ENCODE measurements around the gene TRMT10C. TPM values are rescaled to one million over a fixed set of nuclear protein-coding genes. Genes with fewer than 3 reads are reported as not detected.
A peak's percentile ranks its signal among the peaks of the same experiment; 100 is the strongest.
"Not testable (repeated sequence)": the region's sequence is repeated elsewhere in the genome, so short reads cannot be mapped to it uniquely, and the experiment has no call there.

TRMT10C gene
- polyA plus RNA-seq, 4 donors = 27.3 to 38.8 (median 34.1) TPM

DNA sequence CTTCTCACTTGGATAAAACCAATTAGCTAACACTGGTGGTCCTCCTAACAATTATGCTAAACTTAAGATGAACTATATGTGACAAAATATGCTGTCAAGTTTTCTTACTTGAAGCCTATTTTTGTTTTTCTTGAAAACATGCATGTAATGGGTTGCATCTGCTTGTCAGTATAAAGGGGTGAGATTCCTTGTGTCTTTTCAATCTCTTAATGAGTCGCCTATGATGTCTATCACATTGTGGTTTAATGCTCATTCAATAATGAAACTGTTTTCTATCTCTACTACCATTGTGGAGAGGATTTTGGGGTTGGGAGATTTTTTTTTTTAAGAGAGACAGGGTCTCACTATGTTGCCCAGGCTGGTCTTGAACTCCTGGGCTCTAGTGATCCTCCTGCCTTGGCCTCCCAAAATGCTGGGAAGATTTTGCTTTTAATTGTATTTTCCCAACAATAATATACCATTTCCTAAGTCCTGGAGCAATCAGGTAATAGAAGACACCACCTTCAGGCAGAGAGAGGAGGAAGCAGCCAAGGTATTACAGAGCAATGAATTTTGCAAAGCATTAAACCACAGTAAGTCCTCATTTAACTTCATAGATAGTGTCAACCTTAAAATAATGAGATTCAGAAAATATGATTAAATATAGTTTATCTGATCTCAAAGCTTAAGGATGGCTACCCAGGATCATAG lies 17.4 kb upstream of the TRMT10C start:
- DNase-seq (ENCODE audit: low read depth in 4 of 4, low spot score in 2 of 4) = no peak

DNA sequence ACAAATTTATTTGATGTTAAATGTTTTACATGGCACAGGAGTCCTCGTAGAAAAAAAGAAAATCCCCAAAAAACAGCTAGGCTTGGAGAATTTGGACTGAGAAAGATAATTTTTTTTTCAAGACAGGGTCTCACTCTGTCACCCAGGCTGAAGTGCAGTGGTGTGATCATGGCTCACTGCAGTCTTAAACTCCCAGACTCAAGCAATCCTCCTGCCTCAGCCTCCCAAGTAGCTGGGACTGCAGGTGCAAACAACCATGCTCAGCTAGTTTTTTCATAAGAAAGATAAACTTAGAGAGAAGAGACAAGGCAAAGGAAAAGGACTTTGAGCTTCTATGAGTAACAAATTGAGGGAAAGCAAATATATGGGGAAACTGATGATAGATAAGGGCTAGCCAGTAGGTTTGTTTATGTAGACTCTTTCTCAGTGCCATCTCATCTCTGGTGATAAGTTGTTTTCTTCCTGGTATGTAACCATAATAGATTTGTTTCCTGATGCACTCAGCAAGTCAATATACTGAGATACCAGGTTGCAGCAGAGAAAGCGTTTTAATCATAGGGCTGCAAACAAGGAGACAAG lies 13.1 kb upstream of the TRMT10C start:
- DNase-seq (ENCODE audit: low read depth in 4 of 4, low spot score in 2 of 4) = no peak

DNA sequence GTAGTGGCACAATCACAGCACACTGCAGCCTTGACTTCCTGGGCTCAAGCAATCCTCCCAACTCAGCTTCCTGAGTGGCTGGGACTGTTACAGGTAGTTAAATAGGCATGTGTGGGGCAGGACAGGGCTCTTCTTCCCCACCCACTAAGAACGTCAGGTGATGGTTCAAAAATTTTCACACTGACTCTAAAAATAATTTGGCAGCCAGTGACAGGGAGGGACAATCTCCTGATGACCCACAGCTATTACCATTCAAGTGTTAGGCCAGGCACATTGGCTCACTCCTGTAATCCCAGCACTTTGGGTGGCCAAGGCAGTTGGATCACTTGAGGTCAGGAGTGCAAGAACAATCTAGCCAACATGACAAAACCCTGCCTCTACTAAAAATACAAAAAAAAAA lies 12.2 kb upstream of the TRMT10C start:
- DNase-seq (ENCODE audit: low read depth in 4 of 4, low spot score in 2 of 4) = no peak

DNA sequence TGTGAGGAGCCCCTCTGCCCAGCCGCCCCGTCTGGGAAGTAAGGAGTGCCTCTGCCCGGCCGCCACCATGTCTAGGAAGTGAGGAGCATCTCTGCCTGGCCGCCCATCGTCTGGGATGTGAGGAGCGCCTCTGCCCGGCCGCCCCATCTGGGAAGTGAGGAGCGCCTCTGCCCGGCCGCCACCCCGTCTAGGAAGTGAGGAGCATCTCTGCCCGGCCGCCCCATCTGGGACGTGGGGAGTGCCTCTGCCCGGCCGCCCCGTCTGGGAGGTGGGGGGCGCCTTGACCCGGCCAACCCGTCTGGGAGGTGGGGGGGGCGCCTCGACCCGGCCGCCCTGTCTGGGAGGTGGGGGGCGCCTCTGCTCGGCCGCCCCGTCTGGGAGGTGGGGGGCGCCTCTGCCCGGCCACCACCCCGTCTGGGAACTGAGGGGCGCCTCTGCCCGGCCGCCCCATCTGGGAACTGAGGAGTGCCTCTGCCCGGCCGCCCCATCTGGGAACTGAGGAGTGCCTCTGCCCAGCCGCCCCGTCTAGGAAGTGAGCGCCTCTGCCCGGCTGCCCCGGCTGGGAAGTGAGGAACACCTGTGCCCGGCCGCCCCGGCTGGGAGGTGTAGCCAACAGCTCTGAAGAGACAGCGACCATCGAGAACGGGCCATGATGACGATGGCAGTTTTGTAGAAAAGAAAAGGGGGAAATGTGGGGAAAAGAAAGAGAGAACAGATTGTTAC lies 10.1 kb upstream of the TRMT10C start:
- not testable (repeated sequence) for DNase-seq (ENCODE audit: low read depth in 4 of 4, low spot score in 2 of 4)

DNA sequence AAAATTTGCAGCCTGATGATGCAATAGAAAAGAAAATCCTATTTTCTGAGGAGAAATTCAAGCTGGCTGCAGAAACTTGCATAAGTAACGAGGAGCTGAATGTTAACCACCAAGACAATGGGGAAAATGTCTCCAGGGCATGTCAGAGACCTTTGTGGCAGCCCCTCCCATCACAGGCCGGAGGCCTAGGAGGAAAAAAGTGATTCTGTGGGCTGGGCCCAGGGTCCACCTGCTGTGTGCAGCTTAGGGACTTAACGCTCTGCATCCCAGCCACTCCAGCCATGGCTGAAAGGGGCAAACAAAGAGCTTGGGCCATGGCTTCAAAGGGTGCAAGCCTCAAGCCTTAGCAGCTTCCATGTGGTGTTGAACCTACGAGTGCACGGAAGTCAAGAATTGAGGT lies 8.3 kb upstream of the TRMT10C start:
- not testable (repeated sequence) for DNase-seq (ENCODE audit: low read depth in 4 of 4, low spot score in 2 of 4)

DNA sequence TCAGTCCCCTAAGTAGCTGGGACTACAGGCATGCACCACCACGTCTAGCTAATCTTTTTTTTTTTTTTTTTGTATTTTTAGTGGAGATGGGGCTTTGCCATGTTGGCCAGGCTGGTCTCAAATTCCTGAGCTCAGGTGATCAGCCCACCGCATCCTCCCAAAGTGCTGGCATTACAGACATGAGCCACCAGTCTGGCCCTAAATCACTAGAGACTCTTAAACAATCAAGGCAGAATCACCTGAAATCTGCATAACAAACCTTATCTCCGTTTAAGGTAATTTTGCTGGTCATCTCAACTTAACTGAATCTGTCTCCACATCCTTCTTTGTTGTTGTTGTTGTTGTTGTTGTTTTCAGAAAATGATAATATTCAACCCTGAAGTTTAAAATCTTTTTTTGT lies 5.6 kb upstream of the TRMT10C start:
- DNase-seq (ENCODE audit: low read depth in 4 of 4, low spot score in 2 of 4) = no peak

DNA sequence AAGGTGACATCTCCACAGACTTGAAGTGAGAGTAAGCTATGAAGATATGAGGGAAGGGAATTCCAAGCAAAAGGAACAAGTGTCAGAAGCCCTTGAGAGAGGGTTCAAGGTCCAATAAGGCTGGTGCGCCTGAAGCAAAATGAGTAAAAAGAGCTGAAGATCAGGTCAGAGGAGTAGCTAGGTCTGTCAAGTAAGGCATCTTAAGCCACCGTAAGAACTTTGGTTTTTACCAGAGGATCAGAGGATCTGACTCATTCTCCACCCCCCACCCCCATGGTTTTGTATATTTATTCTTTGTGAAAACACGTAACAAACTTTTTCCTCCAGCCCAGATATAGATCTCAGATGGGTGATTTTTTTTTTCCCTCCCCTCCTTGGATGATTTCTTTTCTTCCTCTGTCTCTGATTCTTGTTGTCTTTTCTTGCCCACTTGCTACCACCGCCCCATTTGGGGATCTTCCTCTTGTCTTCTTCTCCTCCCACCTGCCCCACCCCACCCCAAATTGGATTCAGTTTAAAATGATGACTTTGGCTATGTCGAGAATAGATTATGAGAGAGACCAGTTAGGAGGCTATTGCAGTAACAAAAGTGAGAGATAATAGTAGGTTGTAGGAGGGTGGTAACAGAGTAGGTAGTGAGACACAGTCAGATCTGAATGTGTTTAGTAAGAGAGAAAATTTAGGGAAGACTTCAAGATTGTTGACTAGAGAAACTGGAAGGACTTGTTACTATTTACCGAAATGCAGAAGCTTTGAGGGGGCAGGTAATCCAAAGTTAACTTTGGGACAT lies 6.1 kb downstream of the TRMT10C start:
- DNase-seq (ENCODE audit: low read depth in 4 of 4, low spot score in 2 of 4) = no peak

DNA sequence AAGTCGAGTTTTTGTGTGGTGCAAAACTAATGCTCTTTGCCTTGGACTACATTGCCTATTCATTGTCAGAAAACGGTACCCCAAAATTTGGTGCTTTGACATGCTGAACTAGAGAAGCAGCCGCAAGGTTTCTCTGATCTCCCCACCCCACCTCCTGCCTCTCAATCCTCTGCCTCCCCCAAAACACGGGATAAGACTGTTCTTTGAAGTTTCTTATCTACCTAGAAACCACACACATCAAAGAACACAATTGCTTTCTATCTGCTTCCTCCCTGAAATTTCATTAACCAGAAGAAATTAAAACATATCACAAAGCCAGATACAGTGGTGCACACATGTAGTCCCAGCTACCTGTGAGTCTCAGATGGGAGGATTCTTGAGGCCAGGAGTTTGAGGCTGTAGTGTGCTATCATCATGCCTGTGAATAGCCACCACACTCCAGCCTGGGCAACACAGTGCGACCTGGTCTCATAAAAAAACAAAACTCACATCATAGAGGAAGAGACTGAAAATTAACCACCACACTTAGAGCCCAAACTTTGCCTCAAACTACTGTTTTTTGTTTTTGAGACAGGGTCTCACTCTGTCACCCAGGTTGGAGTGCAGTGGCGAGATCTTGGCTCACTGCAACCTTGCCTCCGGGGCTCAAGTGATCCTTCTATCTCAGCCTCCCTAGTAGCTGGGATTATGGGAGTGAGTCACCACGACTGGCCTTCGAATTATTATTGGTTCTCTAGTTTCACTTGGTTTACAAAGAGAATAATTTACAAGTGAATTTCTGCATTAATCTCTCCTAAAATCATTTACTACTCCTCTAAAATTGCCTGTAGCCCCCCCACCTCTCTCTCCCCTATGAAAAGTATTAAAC lies 9.6 kb downstream of the TRMT10C start:
- DNase-seq (ENCODE audit: low read depth in 4 of 4, low spot score in 2 of 4) = no peak

DNA sequence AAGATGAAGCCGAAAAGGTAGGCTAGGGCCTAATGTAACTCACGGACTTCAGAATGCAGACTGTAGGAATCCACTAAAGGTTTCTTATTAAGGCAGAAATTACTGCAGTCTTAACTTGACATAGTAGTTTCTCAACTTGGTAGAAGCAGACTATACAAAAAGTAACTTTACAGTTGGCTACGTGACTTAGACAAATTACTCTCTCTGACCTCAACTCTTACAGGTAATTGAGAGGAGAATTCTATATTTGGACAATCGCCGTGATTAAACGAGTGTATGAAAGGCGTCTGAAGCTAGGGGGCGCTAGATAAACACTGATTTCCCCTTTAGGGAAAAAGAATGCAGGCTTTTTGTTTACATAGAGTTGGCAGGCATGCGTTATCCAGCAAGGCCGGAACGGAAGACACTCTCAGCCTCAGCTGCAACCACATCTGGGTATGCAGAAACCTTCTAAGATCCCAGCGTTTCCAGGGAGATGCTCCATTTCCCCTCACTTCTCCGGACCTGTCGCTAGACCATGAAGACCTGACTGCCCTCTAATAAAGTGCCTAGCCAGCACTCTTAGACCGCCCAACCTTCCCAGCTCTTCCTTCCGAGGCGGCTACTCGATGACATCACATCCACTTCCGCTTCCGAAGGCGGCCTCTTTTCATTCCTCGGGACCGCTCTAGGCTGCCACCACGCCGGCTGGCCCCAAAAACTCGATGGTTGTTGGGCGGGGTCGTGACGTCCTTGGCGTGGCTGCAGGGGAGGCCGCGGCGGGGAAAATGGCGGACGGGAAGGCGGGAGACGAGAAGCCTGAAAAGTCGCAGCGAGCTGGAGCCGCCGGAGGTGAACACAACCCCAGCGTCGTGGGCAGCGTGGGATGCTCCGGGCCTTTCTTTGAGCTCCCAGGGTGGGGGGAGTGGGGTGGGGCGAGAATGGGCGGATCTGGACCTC lies 12.1 kb downstream of the TRMT10C start, which contains the start of gene PCNP:
Gene PCNP (plus strand): TSS at position 732 of the 939 bp plus-strand sequence. CDS start 36 bp downstream, at position 768.
- DNase-seq (ENCODE audit: low read depth in 4 of 4, low spot score in 2 of 4) = peak; percentile 99 to 100 (median 99)

DNA sequence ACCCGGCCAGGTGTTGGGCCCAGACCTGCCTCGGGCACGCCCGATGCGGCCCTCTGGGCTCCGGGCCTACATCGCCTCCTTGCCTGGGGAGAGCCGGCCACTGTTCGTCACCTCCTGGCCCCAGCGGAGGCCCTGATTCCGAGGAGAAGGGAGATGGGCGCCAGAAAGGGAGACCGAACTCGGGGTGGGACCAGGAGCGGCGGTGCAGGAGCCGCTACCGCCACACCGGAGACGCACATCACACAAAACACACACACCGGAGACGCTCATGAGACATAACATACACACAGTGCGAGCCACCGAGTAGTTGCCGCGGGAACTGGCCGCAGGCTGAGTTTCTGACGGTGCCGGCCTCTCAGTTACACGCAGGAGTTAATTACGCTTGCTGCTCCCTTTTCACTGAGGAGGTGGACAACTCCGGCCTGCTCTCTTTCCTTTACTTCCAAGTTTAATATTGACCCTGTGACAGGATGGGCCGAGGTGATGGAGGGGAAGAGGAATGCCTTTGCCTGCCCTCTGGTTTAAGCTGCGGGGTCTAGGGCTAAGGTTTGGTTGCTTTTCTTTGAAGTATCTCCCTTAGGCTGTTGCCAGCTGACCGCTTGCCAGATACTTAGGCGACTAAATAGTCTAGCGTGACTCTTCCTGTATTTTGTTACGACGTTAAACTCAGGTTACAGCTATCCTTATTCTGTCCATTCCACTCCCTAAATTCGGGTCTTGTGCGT lies 12.9 kb downstream of the TRMT10C start:
- DNase-seq (ENCODE audit: low read depth in 4 of 4, low spot score in 2 of 4) = peak; percentile 48 to 70 (median 57)

DNA sequence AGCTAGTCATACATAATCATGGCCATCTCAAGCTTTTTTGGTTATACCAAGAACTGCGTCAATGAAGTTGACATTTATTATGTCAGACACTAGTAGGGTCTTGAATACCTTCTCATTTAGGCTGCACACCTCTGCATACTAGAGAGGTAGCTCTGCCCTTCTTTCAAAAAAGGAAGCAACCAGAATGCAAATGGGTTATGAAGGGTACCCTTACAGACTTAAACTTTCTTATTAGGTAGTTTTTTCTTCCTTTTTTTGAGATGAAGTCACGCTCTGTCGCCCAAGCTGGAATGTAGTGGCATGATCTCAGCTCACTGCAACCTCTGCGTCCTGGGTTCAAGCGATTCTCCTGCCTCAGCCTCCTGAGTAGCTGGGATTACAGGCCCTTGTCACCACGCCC lies 15.6 kb downstream of the TRMT10C start:
- no peak for DNase-seq (ENCODE audit: low read depth in 4 of 4, low spot score in 2 of 4)

DNA sequence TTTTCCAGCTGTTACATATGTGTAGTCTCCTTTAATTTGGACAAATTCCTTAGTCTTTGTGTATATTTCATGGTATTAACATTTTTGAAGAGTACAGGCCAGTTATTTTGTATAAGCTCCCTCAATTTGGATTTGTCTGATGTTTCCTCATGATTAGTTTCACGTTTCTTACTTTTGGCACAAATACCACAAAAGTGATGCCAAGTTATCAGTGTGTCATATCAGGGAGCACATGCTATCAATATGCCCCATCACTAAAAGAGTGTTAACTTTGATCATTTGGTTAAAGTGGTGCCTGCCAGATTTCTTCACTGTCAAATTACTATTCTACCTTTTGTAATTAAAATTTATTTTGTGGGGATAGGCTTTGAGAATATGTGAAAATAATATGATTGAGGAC lies 26.9 kb downstream of the TRMT10C start:
- no peak for DNase-seq (ENCODE audit: low read depth in 4 of 4, low spot score in 2 of 4)

DNA sequence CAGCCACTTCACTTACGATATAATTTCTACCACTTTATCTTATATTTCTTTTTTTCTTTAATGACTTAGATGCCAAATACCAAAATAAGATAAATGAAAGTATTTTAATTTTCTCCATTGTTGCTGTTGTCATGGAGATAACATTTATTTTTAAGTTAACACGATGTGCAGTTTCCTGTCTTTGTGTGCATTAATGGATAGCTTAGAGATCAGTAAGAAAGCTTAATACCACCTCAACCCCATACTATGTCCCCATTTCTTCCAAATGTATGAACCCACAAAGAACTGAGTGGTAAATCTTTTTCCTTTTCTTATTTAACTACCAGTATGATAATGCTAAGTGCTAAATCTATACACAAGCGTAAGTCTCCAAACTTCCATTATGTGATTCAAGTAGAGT lies 29.4 kb downstream of the TRMT10C start:
- DNase-seq (ENCODE audit: low read depth in 4 of 4, low spot score in 2 of 4) = no peak

DNA sequence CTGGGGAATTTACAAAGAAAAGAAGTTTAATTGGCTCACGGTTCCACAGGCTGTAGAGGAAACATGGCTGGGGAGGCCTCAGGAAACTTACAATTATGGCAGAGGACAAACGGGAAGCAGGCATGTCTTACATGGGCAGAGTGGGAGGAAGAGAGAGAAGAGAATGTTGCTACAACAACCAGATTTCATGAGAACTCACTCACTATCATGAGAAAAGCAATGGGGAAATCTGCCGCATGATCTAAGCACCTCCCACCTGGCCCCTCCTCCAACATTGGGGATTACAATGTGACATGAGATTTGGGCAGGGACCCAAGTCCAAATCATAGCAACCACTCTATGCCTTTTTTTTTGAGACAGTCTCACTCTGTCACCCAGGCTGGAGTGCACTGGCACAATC lies 41.1 kb downstream of the TRMT10C start:
- DNase-seq (ENCODE audit: low read depth in 4 of 4, low spot score in 2 of 4) = no peak

DNA sequence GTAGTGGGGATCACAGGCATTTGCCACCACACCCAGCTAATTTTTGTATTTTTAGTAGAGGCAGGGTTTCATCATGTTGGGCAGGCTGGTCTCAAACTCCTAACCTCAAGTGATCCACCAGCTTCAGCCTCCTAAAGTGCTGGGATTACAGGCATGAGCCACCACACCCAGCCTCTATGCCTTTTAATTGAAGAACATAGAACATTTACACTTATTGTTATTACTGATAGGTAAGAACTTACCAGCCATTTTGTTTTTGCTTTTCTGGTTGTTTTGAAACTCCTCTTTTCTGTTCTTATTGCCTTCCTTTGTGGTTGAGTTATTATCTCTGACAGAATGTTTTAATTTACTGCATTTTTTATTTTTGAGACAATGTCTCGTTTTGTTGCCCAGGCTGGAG lies 41.5 kb downstream of the TRMT10C start:
- no peak for DNase-seq (ENCODE audit: low read depth in 4 of 4, low spot score in 2 of 4)

DNA sequence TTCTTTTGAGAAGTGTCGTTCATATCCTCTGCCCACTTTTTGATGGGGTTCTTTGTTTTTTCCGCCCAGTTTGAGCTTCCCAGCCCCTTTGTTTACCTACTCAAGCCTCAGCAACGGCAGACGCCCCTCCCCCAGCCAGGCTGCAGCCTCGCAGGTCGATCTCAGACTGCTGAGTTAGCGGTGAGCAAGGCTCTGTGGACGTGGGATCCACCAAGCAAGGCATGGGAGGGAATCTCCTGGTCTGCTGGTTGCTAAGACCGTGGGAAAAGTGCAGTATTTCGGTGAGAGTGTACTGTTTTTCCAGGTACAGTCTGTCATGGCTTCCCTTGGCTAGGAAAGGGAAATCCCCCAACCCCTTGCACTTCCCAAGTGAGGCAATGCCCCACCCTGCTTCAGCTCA lies 43.7 kb downstream of the TRMT10C start:
- DNase-seq (ENCODE audit: low read depth in 4 of 4, low spot score in 2 of 4) = not testable (repeated sequence)

DNA sequence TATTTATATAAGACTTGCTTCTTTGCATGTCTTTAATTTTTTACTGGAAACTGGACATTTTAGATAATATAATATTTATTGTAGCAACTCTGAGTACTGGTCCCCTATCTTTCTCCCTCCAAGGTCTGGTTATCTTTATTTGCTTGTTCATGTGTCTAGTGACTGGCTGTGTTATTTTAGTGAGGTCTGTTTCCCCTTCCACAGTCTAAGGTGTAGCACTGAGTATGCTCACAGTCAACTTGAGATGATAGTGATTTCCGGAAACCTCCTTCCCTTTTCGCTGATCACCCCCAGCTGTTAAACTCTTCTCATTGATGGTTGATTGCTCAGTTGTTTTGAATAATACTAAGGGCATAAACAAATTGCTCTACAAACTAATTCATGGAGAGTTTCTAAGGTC lies 49.4 kb downstream of the TRMT10C start:
- DNase-seq (ENCODE audit: low read depth in 4 of 4, low spot score in 2 of 4) = no peak

DNA sequence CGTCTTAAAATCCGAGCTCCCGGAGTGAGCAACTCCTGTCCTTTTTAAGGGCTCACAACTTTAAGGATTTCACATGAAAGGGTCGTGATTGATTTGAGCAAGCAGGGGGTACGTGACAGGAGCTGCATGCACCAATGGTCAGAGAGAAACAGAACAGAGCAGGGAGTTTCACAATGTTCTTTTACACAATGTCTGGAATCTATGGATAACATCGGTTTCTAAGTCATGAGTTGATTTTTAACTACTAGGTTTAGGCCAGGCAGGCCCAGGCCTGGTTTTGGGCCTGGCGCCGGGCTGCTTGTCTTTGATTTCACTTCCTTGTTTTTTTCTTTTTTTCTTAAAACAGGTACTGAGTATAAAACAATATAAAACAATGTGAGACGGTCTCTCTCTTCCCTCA lies 51.3 kb downstream of the TRMT10C start:
- DNase-seq (ENCODE audit: low read depth in 4 of 4, low spot score in 2 of 4) = not testable (repeated sequence)
